Left ventricle myocardium inferior (tissue), 1 donor: ENCODE results near the gene GPS1. TPM values are rescaled to one million over a fixed set of nuclear protein-coding genes. Genes with fewer than 3 reads are reported as not detected.

Source experiments
- DNase-seq: peaks from one replicate; pipeline ENCODE4 v3.0.0-alpha.2; 2020
- H3K27ac ChIP-seq: fragments of 200-600 bp; replicated peaks from 2 replicates; pipeline ENCODE4 v1.8.0; 2021
- H3K27me3 ChIP-seq: fragments of 200-600 bp; 2 replicates; pipeline ENCODE4 v1.8.0; 2021; ENCODE audit warnings: low read depth
- H3K36me3 ChIP-seq: fragments of 200-600 bp; 2 replicates; pipeline ENCODE4 v1.8.0; 2021
- H3K4me1 ChIP-seq: fragments of 200-600 bp; 2 replicates; pipeline ENCODE4 v1.8.0; 2021
- H3K4me3 ChIP-seq: fragments of 200-600 bp; 2 replicates; pipeline ENCODE4 v1.8.0; 2021; ENCODE audit warnings: mild to moderate bottlenecking, moderate library complexity
- H3K9me3 ChIP-seq: fragments of 200-600 bp; replicated peaks from 2 replicates; pipeline ENCODE4 v1.8.0; 2021
- CTCF ChIP-seq: fragments of 200-600 bp; IDR thresholded peaks from 2 replicates; pipeline ENCODE4 v1.8.0; 2021; ENCODE audit warnings: antibody characterized with exemption, mild to moderate bottlenecking, borderline replicate concordance
- intact Hi-C: fragments of 100-400 bp; cut with micrococcal nuclease; formaldehyde crosslinking; loops from one replicate; pipeline ENCODE4 v1.11.0; 2022
- total RNA-seq: library from RNA; stranded (reverse); fragmentation: NEBNext Ultra II Directional; extraction: Animal tissue kit (Norgen Biotek cat#: 25700); gene quantifications from one replicate; pipeline ENCODE4 v1.2.1, GENCODE V29; 2021
- donor health status: DM: no; HTN: yes; CAD: no; lungs with severe emphysema.

Gene GPS1
- total RNA-seq, 1 donor from 2014 or later, result 85.9 TPM

GRCh38 chr17:82054351-82055022 is 2.8 kb downstream of the GPS1 start:
- H3K9me3 ChIP-seq, result no peaks in the 10 kb centered on the region
- no peak for DNase-seq
- H3K4me1 ChIP-seq, result peaks cover 41% of the 10 kb centered on the region
- H3K27me3 ChIP-seq, result no peaks in the 10 kb centered on the region
- H3K36me3 ChIP-seq, result peaks cover 69% of the 10 kb centered on the region
- H3K4me3 ChIP-seq, result no peak overlapping the region
- no peak overlapping the region for H3K27ac ChIP-seq
- no peak for TF ChIP-seq CTCF
- intact Hi-C loops, result no loop called here

- H3K27me3 ChIP-seq, result no peaks in the 10 kb centered on the region
- peaks cover 69% of the 10 kb centered on the region for H3K36me3 ChIP-seq
- TF ChIP-seq CTCF, result no peak
- no peaks in the 10 kb centered on the region for H3K9me3 ChIP-seq
- intact Hi-C loops, result no loop called here
- peaks cover 33% of the 10 kb centered on the region for H3K4me1 ChIP-seq
- H3K4me3 ChIP-seq, result no peak overlapping the region
- no peak overlapping the region for H3K27ac ChIP-seq
- DNase-seq, result no peak
These were observed 3.6 kb downstream of the GPS1 start for GRCh38 chr17:82055023-82055964.

GRCh38 chr17:82055965-82056728 is 4.4 kb downstream of the GPS1 start:
- Histone ChIP-seq H3K27me3 (no peaks in the 10 kb centered on the region), H3K9me3 (no peaks in the 10 kb centered on the region), H3K4me3 (no peak overlapping the region), H3K4me1 (peaks cover 24% of the 10 kb centered on the region), H3K27ac (no peak overlapping the region), H3K36me3 (peaks cover 76% of the 10 kb centered on the region)
- no peak for TF ChIP-seq CTCF
- DNase-seq, result no peak
- intact Hi-C loops, result no loop called here

GRCh38 chr17:82056729-82057621 is 5.3 kb downstream of the GPS1 start:
- intact Hi-C loops, result no loop called here
- no peaks in the 10 kb centered on the region for H3K27me3 ChIP-seq
- no peak for DNase-seq
- H3K27ac ChIP-seq, result no peak overlapping the region
- no peak overlapping the region for H3K4me3 ChIP-seq
- peaks cover 23% of the 10 kb centered on the region for H3K4me1 ChIP-seq
- TF ChIP-seq CTCF, result no peak
- peaks cover 83% of the 10 kb centered on the region for H3K36me3 ChIP-seq
- H3K9me3 ChIP-seq, result no peaks in the 10 kb centered on the region
